GM21515 (cell line): Measurements from ENCODE around the gene TMEM185B.
"Not testable (repeated sequence)": the region's sequence is repeated elsewhere in the genome, so short reads cannot be mapped to it uniquely, and the experiment has no call there.

ENCODE experiments used
- ATAC-seq: cut with Tn5 transposase; IDR thresholded peaks from one replicate; pipeline ENCODE4 v1.9.1; 2021; ENCODE audit not compliant: unreplicated experiment

TMEM185B gene

GRCh38 chr2:120208381-120209353, 14.5 kb downstream of the TMEM185B start:
- no peak for ATAC-seq

GRCh38 chr2:120206022-120206581, 17.1 kb downstream of the TMEM185B start:
- ATAC-seq = no peak

GRCh38 chr2:120204945-120205670, 18.1 kb downstream of the TMEM185B start:
- ATAC-seq = no peak

- no peak for ATAC-seq
Measured at GRCh38 chr2:120204417-120204816, 18.8 kb downstream of the TMEM185B start.

- ATAC-seq = no peak
Measured at GRCh38 chr2:120204022-120204405, 19.2 kb downstream of the TMEM185B start.

- no peak for ATAC-seq
Measured at GRCh38 chr2:120203251-120204021, 19.8 kb downstream of the TMEM185B start.

- ATAC-seq = not testable (repeated sequence)
Measured at GRCh38 chr2:120199817-120200459, 23.3 kb downstream of the TMEM185B start.

GRCh38 chr2:120195553-120195952, 27.6 kb downstream of the TMEM185B start:
- ATAC-seq = no peak

GRCh38 chr2:120192280-120192679, 30.9 kb downstream of the TMEM185B start:
- no peak for ATAC-seq

GRCh38 chr2:120189189-120189588, 34.0 kb downstream of the TMEM185B start:
- ATAC-seq = no peak

- no peak for ATAC-seq
Measured at GRCh38 chr2:120182019-120182560, 41.1 kb downstream of the TMEM185B start.

- no peak for ATAC-seq
Measured at GRCh38 chr2:120180066-120180465, 43.1 kb downstream of the TMEM185B start.

- ATAC-seq = no peak
Measured at GRCh38 chr2:120179396-120179795, 43.8 kb downstream of the TMEM185B start.

- no peak for ATAC-seq
Measured at GRCh38 chr2:120177973-120178372, 45.2 kb downstream of the TMEM185B start.

- peak; percentile 96 for ATAC-seq
Measured at GRCh38 chr2:120177001-120177621, 46.1 kb downstream of the TMEM185B start.

- no peak for ATAC-seq
Measured at GRCh38 chr2:120176526-120176925, 46.7 kb downstream of the TMEM185B start.

GRCh38 chr2:120174963-120175581, 48.1 kb downstream of the TMEM185B start:
- ATAC-seq = no peak
